Purkinje cell (primary cell): ENCODE results near the gene SUCLG1. TPM values are rescaled to one million over a fixed set of nuclear protein-coding genes. Genes with fewer than 3 reads are reported as not detected.

ENCODE experiments used
- polyA plus RNA-seq: library from polyadenylated mRNA; unstranded; fragments of >200 nt; fragmentation: Nextera tagmentation; gene quantifications from 2 replicates; pipeline ENCODE4 v1.2.1, GENCODE V29; 2014

SUCLG1 gene
- polyA plus RNA-seq: 134 and 203 TPM in 2 replicates

GRCh38 chr2:84459018-84459943 is at the start of gene SUCLG1:
Gene SUCLG1, minus strand, starts transcription at chr2:84459280. Its CDS starts 11 bp downstream, at chr2:84459269.

Other genes with a start within 250 kb of the SUCLG1 start
- gene DNAH6, start 57.2 kb upstream of the SUCLG1 start, polyA plus RNA-seq: 1.4 TPM in 1 of 2 replicates, not detected in the other